Measurements from ENCODE around the gene MYL10. TPM values are rescaled to one million over a fixed set of nuclear protein-coding genes. Genes with fewer than 3 reads are reported as not detected.
"Not testable (repeated sequence)": the region's sequence is repeated elsewhere in the genome, so short reads cannot be mapped to it uniquely, and the experiment has no call there.

MYL10 gene
- total RNA-seq, 2 experiments from 2014 or later: not detected

DNA sequence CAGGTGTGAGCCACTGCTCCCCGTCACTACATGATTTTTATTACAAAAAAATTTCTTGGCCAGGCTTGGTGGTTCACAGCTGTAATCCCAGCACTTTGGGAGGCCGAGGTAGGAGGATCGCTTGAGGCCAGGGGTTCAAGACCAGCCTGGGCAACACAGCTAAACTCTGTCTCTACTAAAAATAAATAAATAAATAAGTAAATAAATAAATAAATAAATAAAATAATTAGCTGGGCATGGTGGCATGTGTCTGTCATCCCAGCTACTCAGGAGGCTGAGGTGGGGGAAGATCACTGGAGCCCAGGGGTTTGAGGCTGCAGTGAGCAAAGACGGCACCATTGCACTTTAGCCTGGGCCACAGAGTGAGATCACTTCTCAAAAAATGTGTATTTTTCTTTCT is 10.0 kb upstream of the MYL10 start:
- POLR2A ChIA-PET; DNase-seq; H3K36me3 Mint-ChIP-seq (ENCODE audit: low read depth); H3K4me3 Mint-ChIP-seq; H3K9me3 Mint-ChIP-seq; H3K27ac Mint-ChIP-seq; CTCF ChIA-PET; H3K4me1 Mint-ChIP-seq; H3K27me3 Mint-ChIP-seq: not testable (repeated sequence)

DNA sequence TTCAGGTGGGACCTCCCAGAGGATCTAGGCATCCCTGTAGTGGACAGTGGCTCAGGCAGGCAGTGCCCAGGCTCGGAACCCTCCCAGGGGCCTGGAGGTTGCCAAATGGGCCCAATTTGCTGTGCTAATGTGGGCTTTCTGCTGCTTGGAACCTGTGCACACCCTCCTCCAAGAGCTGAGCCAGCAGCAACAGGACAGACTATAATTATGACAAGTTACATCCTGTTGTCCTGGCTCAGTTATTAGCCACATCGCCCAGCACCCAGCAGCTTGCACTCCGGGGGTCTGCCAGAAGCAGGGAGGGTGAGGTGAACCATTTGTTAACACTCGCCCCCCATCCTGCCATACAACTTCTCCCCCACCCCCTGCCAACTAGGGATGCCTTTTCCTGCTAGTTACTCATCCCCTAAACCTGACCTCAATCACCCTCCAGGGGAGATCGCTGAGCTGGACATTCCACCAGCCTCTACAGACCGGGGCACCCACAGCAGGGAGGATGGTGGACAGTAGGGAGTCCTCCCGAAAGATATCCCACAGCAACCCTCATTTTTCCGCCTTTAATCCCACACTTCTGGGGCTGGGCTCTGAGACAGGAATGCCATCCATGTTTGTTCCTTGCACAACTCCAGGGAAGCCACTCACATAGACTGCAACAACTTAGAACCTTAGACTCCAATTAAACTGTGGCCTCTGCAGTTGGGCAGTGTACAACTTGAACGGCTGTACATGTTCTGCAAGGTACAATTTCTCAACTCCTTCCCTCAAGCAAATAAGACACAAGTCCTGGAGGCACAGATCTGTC is 7.9 kb upstream of the MYL10 start:
- no peaks in the 10 kb centered on the region for H3K27me3 Mint-ChIP-seq
- no peaks in the 10 kb centered on the region for H3K4me1 Mint-ChIP-seq
- no peak overlapping the region for H3K4me3 Mint-ChIP-seq
- ChIA-PET CTCF (no interaction called here), POLR2A (no interaction called here)
- no peaks in the 10 kb centered on the region for H3K36me3 Mint-ChIP-seq (ENCODE audit: low read depth)
- peaks cover 3% of the 10 kb centered on the region for H3K9me3 Mint-ChIP-seq
- DNase-seq: no peak
- H3K27ac Mint-ChIP-seq: no peak overlapping the region

DNA sequence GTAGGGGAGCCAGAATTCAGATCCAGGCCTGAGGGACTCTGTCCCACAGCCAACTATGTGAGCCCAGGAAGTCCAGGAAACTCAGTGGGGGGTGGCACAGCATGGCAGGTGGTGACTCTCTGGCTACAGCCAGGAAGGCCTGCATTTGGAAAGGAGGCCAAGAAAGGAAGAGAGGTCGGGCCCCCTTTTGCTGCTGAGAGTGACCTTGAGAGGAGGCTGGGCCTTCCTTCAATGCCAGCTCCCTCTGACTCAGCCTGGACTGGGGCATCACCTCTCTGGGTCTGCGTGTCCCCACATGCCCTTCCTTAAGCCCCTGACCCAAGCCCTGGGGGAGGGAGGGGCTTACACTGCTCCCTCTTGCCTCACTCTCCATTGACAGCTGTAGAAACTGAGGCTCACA is 6.4 kb upstream of the MYL10 start:
- H3K27me3 Mint-ChIP-seq: no peaks in the 10 kb centered on the region
- H3K27ac Mint-ChIP-seq: no peak overlapping the region
- POLR2A ChIA-PET: no interaction called here
- no peak overlapping the region for H3K4me3 Mint-ChIP-seq
- no peaks in the 10 kb centered on the region for H3K4me1 Mint-ChIP-seq
- CTCF ChIA-PET: interaction anchor here (0.7 kb wide), 1 partner anchor 128 kb away, joined by 3 read pairs; no protein-coding TSS in a partner anchor
- H3K9me3 Mint-ChIP-seq: peaks cover 3% of the 10 kb centered on the region
- DNase-seq: no peak
- H3K36me3 Mint-ChIP-seq (ENCODE audit: low read depth): no peaks in the 10 kb centered on the region

DNA sequence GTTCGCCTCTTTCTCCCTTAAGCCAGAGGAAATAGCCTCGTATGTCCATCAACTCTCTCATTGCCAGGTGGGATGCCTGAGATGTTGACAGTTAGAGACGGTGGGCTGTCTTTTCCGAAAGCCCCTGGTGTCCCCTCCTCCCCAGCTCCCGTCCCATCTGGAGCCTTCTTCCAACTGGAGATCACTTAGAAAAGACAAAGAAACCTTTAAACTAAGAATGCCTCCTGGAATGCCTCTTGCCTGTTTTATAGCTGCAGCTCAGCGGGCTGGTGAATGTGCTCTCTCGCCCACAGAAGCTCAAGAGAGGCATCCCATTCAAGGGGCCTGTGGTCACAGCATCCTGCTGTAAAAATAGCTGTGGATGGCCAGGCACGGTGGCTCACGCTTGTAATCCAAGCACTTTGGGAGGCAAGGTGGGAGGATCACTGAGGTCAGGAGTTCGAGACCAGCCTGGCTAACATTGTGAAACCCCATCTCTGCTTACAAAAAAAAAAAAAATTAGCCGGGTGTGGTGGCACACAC is 5.2 kb upstream of the MYL10 start:
- Mint-ChIP-seq H3K36me3 (ENCODE audit: low read depth) (no peaks in the 10 kb centered on the region), H3K4me1 (no peaks in the 10 kb centered on the region), H3K27ac (no peak overlapping the region), H3K4me3 (no peak overlapping the region), H3K9me3 (peaks cover 3% of the 10 kb centered on the region), H3K27me3 (no peaks in the 10 kb centered on the region)
- DNase-seq: no peak
- CTCF ChIA-PET: no interaction called here
- POLR2A ChIA-PET: no interaction called here

DNA sequence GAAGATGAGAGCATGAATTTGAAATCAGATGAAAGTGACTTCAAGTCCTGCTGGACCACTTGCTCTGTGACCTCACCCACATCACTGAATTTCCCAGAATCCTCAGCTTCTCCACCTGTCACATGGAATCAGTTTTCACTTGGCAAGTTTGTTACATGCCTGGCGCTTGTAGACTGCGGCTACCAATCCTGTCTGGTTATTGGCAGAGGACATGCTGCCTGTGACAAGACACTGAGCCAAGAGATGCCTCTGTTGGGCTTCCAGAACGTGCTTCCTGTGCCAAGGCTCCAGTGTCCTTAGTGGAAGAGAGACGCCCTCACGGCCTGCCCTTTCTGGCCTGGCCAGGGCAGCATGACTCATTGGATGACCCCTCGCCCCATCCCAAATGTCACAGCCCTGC is 4.4 kb upstream of the MYL10 start:
- CTCF ChIA-PET: no interaction called here

DNA sequence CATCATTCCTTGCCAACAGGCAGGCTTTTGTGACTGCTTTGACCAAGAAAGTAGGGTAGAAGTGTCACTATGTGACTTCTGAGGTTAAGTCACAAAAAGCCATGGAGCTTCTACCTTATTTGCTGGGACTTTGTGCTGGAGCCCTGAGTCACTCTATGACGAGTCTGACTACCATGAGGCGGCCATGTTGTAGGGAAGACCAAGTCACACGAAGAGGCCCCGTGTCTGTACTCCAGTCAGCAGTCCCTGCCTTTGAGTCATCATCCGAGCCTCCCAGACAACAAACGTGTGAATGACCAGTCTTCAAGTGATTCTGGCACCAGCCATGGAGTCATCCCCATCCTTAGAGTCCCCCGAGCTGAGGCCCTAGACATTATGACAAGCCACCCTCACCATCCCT is 3.5 kb upstream of the MYL10 start:
- ChIA-PET POLR2A (interaction anchor here (0.6 kb wide), 1 partner anchor 64 kb away, joined by 3 read pairs; no protein-coding TSS in a partner anchor), CTCF (interaction anchor here (0.6 kb wide), 1 partner anchor 312 kb away, joined by 3 read pairs; no protein-coding TSS in a partner anchor)
- no peak overlapping the region for H3K4me3 Mint-ChIP-seq
- H3K4me1 Mint-ChIP-seq: no peaks in the 10 kb centered on the region
- DNase-seq: no peak
- H3K9me3 Mint-ChIP-seq: peaks cover 3% of the 10 kb centered on the region
- no peaks in the 10 kb centered on the region for H3K27me3 Mint-ChIP-seq
- H3K36me3 Mint-ChIP-seq (ENCODE audit: low read depth): no peaks in the 10 kb centered on the region
- H3K27ac Mint-ChIP-seq: no peak overlapping the region

More for the DNA sequence above, 4.4 kb upstream of the MYL10 start:
- H3K4me1 Mint-ChIP-seq: no peaks in the 10 kb centered on the region
- no peak for DNase-seq
- peaks cover 3% of the 10 kb centered on the region for H3K9me3 Mint-ChIP-seq
- no peak overlapping the region for H3K27ac Mint-ChIP-seq
- POLR2A ChIA-PET: no interaction called here
- no peaks in the 10 kb centered on the region for H3K36me3 Mint-ChIP-seq (ENCODE audit: low read depth)
- H3K27me3 Mint-ChIP-seq: no peaks in the 10 kb centered on the region
- H3K4me3 Mint-ChIP-seq: no peak overlapping the region

DNA sequence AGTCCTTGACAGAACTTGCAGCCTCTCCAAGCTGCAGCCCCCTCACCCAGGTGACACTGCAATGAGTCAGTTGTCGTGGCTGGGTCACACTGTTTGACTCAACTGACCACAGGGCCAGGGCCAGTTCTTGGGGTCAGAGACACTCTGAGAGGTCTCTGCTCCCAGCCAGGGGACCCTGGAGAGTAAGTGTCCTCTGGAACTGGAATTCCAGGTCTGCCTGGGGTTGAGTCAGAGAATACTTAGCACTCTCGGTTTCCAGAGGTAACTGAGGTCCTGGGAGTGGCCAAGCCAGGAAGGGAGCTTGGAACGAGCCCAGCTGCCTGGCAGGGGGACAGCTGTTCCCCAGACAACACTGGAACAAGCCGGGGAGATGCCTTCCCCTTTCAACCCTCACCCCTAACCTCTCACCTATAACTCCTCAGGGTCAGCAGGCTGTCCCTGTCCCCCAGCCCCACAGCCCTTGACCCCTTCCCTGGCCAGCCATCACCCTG is 2.2 kb upstream of the MYL10 start:
- H3K27me3 Mint-ChIP-seq: no peaks in the 10 kb centered on the region
- H3K36me3 Mint-ChIP-seq (ENCODE audit: low read depth): no peaks in the 10 kb centered on the region
- CTCF ChIA-PET: no interaction called here
- H3K4me3 Mint-ChIP-seq: no peak overlapping the region
- peaks cover 3% of the 10 kb centered on the region for H3K9me3 Mint-ChIP-seq
- no peak for DNase-seq
- H3K27ac Mint-ChIP-seq: no peak overlapping the region
- POLR2A ChIA-PET: no interaction called here
- no peaks in the 10 kb centered on the region for H3K4me1 Mint-ChIP-seq

DNA sequence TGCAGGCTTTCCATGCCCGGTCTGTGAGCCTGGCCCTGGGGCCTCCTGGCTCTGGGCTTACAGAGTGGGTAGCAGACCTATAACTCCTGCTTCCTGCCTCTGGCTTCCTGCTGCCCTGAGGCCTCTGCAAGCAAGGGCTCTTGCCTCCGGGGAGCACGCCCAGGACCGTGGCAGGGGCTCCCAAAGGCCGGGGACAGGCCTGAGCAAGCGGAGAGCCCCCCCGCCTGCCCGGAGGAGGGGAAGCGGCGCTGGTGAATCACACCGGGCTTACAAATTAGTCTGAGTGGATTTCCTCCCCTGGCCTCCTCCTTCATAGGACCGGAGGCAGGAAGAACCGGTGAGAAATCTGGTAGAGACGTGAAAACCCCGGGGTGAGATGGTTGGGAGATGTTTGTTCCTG is 1.5 kb upstream of the MYL10 start:
- Mint-ChIP-seq H3K36me3 (ENCODE audit: low read depth) (no peaks in the 10 kb centered on the region), H3K27me3 (peaks cover 6% of the 10 kb centered on the region), H3K27ac (no peak overlapping the region), H3K9me3 (peaks cover 3% of the 10 kb centered on the region), H3K4me3 (no peak overlapping the region), H3K4me1 (no peaks in the 10 kb centered on the region)
- ChIA-PET POLR2A (no interaction called here), CTCF (no interaction called here)
- DNase-seq: no peak

DNA sequence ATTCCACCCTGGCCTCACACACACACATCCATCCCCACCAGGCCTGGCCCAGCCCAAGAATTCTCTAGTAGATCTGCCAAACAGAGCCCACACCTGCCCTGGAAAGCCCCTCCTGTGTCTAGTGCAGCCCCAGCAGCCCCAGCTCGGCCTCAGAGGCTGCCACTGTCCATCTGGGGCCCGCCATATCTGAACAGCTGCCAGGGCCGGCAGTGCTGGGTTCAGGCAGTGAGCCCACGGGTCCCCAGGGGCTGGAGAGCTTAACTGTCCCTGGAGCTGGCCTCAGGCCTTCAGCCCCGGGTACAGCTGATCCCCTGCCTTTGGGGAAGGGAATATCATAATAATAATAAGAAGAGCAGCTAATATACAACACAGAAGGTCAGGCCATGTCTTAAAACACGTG is 574 bp downstream of the MYL10 start:
- H3K36me3 Mint-ChIP-seq (ENCODE audit: low read depth): no peaks in the 10 kb centered on the region
- CTCF ChIA-PET: interaction anchor here (0.9 kb wide), 1 partner anchor 26 kb away, joined by 4 read pairs; no protein-coding TSS in a partner anchor

DNA sequence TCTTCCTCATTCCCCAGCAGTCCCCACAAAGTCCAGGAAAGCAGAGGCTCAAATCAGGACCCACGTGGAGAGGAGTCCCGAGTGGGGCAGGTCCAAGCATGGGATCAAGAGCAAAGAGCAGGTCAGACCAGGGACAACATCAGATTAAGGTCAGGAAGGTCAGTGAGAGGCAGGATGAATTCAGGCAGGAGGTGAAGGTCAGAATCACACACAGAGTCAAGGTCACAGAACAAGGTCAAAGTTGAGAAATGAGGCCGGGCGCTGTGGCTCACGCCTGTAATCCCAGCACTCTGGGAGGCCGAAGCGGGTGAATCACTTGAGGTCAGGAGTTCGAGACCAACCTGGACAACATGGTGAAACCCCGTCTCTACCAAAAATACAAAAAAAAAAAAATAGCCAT is 2.3 kb downstream of the MYL10 start:
- CTCF ChIA-PET: no interaction called here
- DNase-seq: no peak
- H3K4me1 Mint-ChIP-seq: no peaks in the 10 kb centered on the region
- H3K9me3 Mint-ChIP-seq: no peaks in the 10 kb centered on the region
- POLR2A ChIA-PET: no interaction called here
- no peaks in the 10 kb centered on the region for H3K36me3 Mint-ChIP-seq (ENCODE audit: low read depth)
- peaks cover 15% of the 10 kb centered on the region for H3K27me3 Mint-ChIP-seq
- H3K27ac Mint-ChIP-seq: no peak overlapping the region
- H3K4me3 Mint-ChIP-seq: no peak overlapping the region

More for the DNA sequence above, 574 bp downstream of the MYL10 start:
- peaks cover 3% of the 10 kb centered on the region for H3K9me3 Mint-ChIP-seq
- peaks cover 15% of the 10 kb centered on the region for H3K27me3 Mint-ChIP-seq
- POLR2A ChIA-PET: no interaction called here
- no peaks in the 10 kb centered on the region for H3K4me1 Mint-ChIP-seq
- H3K4me3 Mint-ChIP-seq: no peak overlapping the region
- no peak overlapping the region for H3K27ac Mint-ChIP-seq
- DNase-seq: no peak

DNA sequence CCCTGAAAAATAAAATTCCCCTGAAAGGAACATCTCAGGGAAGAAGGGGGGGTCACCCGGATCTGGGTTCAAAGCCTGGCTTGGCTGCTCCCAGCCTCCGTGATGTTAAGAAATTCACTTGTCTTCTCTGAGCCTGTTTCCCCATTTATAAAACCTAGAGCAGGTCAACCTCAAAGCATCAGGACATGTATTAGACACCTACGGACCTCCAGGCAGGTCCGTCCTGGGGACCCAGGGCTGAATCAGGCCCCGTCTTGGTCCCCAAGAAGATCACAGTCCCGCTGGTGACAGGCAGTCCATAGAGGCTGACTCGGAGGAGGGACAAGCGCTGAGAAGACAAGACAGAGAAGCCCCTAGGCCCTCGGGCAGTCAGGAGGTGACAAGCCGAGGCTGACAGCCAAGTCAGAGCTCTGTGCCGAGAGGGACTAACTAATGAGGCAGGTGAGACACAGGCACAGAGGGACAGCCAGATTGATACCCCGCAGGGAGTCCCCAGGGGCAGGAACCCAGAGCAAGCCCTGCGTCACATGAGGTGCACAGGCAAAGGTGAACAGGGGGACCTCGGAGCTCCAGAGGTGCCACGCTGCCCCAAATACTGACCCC is 2.9 kb downstream of the MYL10 start:
- no peak for DNase-seq
- no peaks in the 10 kb centered on the region for H3K9me3 Mint-ChIP-seq
- no peaks in the 10 kb centered on the region for H3K36me3 Mint-ChIP-seq (ENCODE audit: low read depth)
- H3K4me1 Mint-ChIP-seq: no peaks in the 10 kb centered on the region
- H3K27me3 Mint-ChIP-seq: peaks cover 15% of the 10 kb centered on the region
- H3K4me3 Mint-ChIP-seq: no peak overlapping the region
- POLR2A ChIA-PET: no interaction called here
- no peak overlapping the region for H3K27ac Mint-ChIP-seq
- CTCF ChIA-PET: interaction anchor here (0.5 to 0.6 kb wide), 2 partner anchors 184 to 790 kb away, joined by 3 to 4 read pairs; no protein-coding TSS in a partner anchor

DNA sequence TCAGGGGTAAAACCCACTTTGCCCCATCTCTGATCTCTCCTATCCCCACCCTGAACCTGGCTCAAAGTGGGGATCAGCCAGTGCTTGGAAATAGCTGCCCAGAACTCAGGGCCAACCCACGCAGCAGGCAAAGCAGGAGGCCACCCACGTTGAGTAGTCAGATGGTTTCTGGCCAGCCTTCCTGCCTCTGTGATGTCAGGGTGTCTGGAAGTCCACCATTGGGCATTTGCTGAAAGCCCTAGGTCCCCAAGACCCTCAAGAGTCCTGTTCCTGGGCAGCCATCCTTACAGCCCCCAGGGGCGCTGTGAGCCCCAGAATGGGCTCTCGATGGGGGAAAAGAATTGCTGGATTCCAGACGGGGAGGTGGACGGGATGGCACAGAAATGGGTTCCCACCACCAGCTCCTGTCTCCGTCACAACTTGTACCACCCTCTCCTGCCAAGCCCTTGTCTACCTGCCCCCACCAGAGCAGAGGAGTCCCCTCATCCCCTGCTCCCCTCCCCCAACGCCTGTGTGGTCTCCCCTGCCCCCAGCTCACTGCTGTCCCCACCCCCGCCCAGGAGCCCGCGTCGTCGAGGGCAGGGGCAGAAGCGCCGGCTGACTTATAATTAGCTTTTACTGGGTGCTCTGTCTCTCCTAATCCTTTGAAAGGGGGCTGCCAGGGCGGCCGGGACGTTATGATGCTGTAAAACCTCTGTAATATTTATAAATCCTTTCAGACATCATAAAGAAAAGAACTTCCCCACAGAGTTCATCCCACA is 3.9 kb downstream of the MYL10 start:
- POLR2A ChIA-PET: no interaction called here
- CTCF ChIA-PET: interaction anchor here (0.6 kb wide), 1 partner anchor 791 kb away, joined by 4 read pairs; no protein-coding TSS in a partner anchor
- Mint-ChIP-seq H3K36me3 (ENCODE audit: low read depth) (no peaks in the 10 kb centered on the region), H3K4me3 (no peak overlapping the region), H3K4me1 (no peaks in the 10 kb centered on the region), H3K27me3 (peaks cover 15% of the 10 kb centered on the region), H3K9me3 (no peaks in the 10 kb centered on the region), H3K27ac (no peak overlapping the region)
- no peak for DNase-seq
